Uterus (tissue), 4 donors: ENCODE results near the gene NRGN. TPM values are rescaled to one million over a fixed set of nuclear protein-coding genes. Genes with fewer than 3 reads are reported as not detected.

ENCODE experiments used
- DNase-seq, 2 donors: peaks; one replicate each; pipeline ENCODE4 v3.0.0-alpha.2; 2019 to 2020
- H3K27ac ChIP-seq, 2 donors: fragments of 200-600 bp; sonication (generic); 1 replicate in 1 of 2; 2 replicates in 1 of 2; pipeline ENCODE4 v1.5.1; 2016 to 2018
- H3K27me3 ChIP-seq, 2 donors: fragments of 200-600 bp; sonication (generic); one replicate each; pipeline ENCODE4 v1.5.1; 2018 to 2019; ENCODE audit warnings: control low read depth in 1 of 2
- H3K36me3 ChIP-seq, 2 donors: fragments of 200-600 bp; sonication (generic); one replicate each; pipeline ENCODE4 v1.5.1; 2019; ENCODE audit warnings: control low read depth in 1 of 2
- H3K4me1 ChIP-seq, 2 donors: fragments of 200-600 bp; sonication (generic); one replicate each; pipeline ENCODE4 v1.5.1; 2018 to 2019; ENCODE audit warnings: control low read depth in 1 of 2
- H3K4me3 ChIP-seq, 2 donors: fragments of 200-600 bp; sonication (generic); 1 replicate in 1 of 2; 2 replicates in 1 of 2; pipeline ENCODE4 v1.5.1; 2018 to 2019; ENCODE audit warnings: mild to moderate bottlenecking in 1 of 2
- H3K9me3 ChIP-seq, 2 donors: fragments of 200-600 bp; sonication (generic); one replicate each; pipeline ENCODE4 v1.5.1; 2019; ENCODE audit warnings: control low read depth in 1 of 2
- POLR2A ChIP-seq, 2 donors: fragments of 450-650 bp; IDR thresholded peaks; one replicate each; pipeline ENCODE4 v1.6.1; 2016; ENCODE audit warnings: antibody characterized with exemption in 2 of 2, mild to moderate bottlenecking in 1 of 2, moderate library complexity in 1 of 2
- intact Hi-C: fragments of 100-400 bp; cut with DNase I; formaldehyde crosslinking; loops from one replicate; pipeline ENCODE4 v1.15.1; 2023; ENCODE audit warnings: low total_unique reads
- total RNA-seq, 4 donors: library from RNA; depleted of rRNA in 3 of 4; stranded (reverse); fragments of >200 nt in 3 of 4; gene quantifications; one replicate each; pipeline versions ENCODE4 v1.1.0 to v1.2.4, GENCODE V29; 2014 to 2023
- TF ChIP-seq, protein P1 (sequence below), 4 experiments: fragments of 200-600 bp in 2 of 4; fragments of 450-650 bp in 2 of 4; sonication (generic) in 2 of 4; IDR thresholded peaks; one replicate each; pipeline ENCODE4 v1.5.1; 2016 to 2019; ENCODE audit warnings: antibody characterized with exemption in 4 of 4, mild to moderate bottlenecking in 2 of 4, moderate library complexity in 1 of 4
- donor health status: DM: yes; HTN: yes; CAD: no.

NRGN gene
- total RNA-seq, 4 donors from 2014 or later, result 0.62 to 16.4 TPM; not detected in 2

DNA sequence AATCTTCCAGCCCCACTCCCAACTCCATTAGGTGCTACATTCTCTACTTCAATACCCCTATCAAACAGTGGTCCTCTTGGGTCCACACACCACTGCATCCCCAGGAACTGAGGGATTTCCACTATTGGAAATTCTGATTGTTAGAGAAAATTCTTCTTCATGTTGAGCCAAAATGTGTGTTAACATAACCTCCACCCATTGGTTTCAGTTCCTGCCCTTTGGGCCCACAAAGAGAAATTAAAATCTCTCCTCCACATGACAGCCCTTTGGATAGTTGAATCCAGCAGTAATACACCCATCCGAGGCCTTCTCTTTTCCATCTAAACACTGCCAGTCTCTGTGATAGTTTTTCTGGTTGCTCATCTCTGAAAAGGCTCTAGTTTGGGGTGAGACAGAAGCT is 10.2 kb downstream of the NRGN start:
- intact Hi-C loops, result no loop called here
- peaks cover 6 to 24% of the 10 kb centered on the region in 2 donors for H3K27me3 ChIP-seq

DNA sequence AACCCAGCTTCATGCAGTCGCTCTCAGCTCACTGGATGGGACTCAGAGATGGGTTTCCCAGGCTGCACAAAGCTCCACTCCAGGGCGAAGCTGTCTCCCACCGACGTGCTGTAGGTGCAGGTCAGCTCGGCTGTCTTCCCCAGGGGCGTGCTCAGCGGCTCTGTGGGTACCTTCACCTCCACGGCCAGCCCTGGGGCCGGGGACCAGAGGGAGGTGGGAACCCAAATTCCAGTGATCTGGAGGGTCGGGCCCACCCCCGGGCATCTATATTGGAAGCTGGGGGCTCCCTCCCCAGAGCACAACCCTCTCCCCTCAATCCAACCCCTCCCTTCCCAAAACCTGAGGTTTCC is 11.6 kb downstream of the NRGN start:
- no peaks in the 10 kb centered on the region for H3K36me3 ChIP-seq
- no peaks in the 10 kb centered on the region for H3K4me1 ChIP-seq
- no peak overlapping the region for H3K27ac ChIP-seq
- no peaks in the 10 kb centered on the region for H3K9me3 ChIP-seq
- H3K27me3 ChIP-seq, result peaks cover 6 to 14% of the 10 kb centered on the region in 2 donors
- no peak overlapping the region for H3K4me3 ChIP-seq
- TF ChIP-seq, protein P1, sequence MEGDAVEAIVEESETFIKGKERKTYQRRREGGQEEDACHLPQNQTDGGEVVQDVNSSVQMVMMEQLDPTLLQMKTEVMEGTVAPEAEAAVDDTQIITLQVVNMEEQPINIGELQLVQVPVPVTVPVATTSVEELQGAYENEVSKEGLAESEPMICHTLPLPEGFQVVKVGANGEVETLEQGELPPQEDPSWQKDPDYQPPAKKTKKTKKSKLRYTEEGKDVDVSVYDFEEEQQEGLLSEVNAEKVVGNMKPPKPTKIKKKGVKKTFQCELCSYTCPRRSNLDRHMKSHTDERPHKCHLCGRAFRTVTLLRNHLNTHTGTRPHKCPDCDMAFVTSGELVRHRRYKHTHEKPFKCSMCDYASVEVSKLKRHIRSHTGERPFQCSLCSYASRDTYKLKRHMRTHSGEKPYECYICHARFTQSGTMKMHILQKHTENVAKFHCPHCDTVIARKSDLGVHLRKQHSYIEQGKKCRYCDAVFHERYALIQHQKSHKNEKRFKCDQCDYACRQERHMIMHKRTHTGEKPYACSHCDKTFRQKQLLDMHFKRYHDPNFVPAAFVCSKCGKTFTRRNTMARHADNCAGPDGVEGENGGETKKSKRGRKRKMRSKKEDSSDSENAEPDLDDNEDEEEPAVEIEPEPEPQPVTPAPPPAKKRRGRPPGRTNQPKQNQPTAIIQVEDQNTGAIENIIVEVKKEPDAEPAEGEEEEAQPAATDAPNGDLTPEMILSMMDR (IDR thresholded peaks at IDR 0.05), result no peak
- TF ChIP-seq POLR2A (IDR thresholded peaks at IDR 0.05), result no peak
- no peak for DNase-seq
- intact Hi-C loops, result no loop called here

More for the DNA sequence above, 10.2 kb downstream of the NRGN start:
- no peaks in the 10 kb centered on the region for H3K9me3 ChIP-seq
- peak overlapping the region in 1 of 2 donors; percentile 21 for H3K27ac ChIP-seq
- H3K4me3 ChIP-seq, result no peak overlapping the region
- DNase-seq, result no peak
- no peaks in the 10 kb centered on the region for H3K36me3 ChIP-seq
- H3K4me1 ChIP-seq, result no peaks in the 10 kb centered on the region
- TF ChIP-seq POLR2A (IDR thresholded peaks at IDR 0.05), result no peak
- TF ChIP-seq, protein P1 (IDR thresholded peaks at IDR 0.05), result no peak

DNA sequence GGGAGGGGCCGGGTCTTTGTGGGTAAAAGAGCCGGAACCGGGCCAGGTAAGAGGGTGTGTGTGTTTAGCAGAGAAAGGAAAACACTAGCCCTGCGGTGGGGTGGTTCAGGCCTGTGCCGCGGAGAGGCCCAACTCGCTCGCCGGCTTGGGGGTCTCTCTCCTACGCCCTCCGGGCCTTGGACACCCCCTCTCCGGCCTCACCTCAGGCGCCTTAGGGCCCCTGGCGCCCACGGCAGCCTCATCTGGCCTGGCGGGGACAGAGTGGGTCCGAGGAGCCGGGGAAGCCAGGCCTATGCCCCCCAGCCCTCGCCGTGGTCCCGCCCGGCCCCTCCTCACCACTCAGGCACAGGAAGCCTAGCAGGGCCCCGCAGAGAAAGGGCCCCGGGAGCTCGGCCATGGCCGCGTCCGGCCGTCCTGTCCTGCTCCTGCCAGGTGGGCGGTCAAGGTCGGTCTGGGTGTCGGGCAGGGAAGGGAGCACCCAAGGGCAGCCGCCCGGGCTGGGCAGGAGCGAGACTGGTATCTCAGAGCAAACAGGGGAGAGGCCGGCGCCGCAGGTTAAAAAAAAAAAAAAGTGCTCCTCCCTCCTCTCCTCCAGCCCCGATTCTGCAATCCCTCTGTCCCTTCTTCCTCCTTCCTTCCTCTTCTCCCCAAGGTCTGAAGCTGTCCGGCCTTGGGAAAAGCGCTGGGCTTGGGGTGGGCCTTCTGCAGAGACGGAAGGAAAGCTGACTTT is 12.2 kb downstream of the NRGN start, which contains the start of gene VSIG2:
Gene VSIG2 (minus strand): TSS at position 515 of the 730 bp plus-strand sequence. CDS start 118 bp downstream, at position 397.
- no peaks in the 10 kb centered on the region for H3K4me1 ChIP-seq
- no peak for DNase-seq
- peaks cover under 1 to 14% of the 10 kb centered on the region in 2 donors for H3K27me3 ChIP-seq
- TF ChIP-seq, protein P1 (IDR thresholded peaks at IDR 0.05), result no peak
- TF ChIP-seq POLR2A (IDR thresholded peaks at IDR 0.05), result no peak
- no peak within 1 kb of the TSS for H3K4me3 ChIP-seq
- H3K27ac ChIP-seq, result no peak within 1 kb of the TSS
- H3K36me3 ChIP-seq, result no peaks in the 10 kb centered on the region
- intact Hi-C loops, result no loop called here
- H3K9me3 ChIP-seq, result no peaks in the 10 kb centered on the region

DNA sequence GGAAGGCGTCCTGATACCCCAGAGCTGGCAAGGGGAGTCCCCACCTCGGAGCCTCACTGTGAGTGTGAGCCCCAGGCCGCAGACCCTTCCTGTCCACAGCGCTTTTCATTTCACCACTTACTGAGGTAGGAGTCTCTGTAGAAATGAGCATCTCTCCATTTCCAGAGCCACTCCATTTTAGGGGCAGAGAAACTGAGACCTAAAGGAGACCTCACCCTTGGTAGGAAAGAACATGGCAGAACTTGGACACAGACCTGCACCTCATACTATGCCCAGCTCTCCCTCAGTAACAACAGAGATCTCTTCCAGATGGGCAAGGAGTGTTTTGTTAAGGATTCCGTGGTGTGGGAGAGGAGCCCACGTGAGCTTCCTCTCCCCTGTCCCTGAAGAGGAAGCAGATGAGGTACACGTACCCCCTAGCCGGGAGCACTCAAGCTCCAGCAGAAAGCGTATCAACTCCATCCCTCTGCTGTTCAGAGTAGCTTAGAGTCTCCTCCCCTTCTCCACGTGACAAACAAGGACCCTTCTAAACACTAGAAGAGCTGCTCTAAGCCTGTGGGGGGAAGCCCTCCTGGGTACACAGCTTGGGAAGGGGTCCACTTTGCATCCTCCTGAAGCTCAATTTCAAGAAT is 12.8 kb downstream of the NRGN start:
- DNase-seq, result no peak
- Histone ChIP-seq H3K4me1 (no peaks in the 10 kb centered on the region), H3K4me3 (no peak overlapping the region), H3K9me3 (no peaks in the 10 kb centered on the region), H3K27ac (no peak overlapping the region), H3K36me3 (no peaks in the 10 kb centered on the region), H3K27me3 (peaks cover 0 to 18% of the 10 kb centered on the region in 2 donors)
- intact Hi-C loops, result no loop called here
- no peak for TF ChIP-seq POLR2A (IDR thresholded peaks at IDR 0.05)
- TF ChIP-seq, protein P1 (IDR thresholded peaks at IDR 0.05), result no peak

DNA sequence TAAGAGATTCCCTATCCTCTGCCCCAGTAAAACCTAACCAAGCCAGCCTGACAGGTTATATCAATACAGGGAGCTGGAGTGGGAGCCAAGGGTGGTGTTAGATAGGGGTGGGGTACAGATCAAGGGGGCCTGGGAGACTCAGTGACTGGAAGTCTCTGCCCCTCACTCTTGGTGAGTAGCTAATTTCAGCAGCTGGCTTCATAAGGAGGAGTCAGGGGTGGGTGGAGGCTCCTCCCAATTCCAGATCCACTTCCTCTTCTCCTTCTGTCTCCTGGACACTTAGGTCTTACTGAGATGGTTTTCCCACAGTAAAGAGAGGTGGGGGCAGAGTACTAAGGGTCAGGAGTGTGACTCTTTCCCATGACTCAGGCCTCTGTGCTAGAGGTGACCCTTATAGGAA is 13.5 kb downstream of the NRGN start:
- H3K27me3 ChIP-seq, result peaks cover 0 to 19% of the 10 kb centered on the region in 2 donors
- DNase-seq, result no peak
- H3K4me1 ChIP-seq, result peaks cover 0 to 1% of the 10 kb centered on the region in 2 donors
- intact Hi-C loops, result no loop called here
- no peak overlapping the region for H3K4me3 ChIP-seq
- TF ChIP-seq POLR2A (IDR thresholded peaks at IDR 0.05), result no peak
- TF ChIP-seq, protein P1 (IDR thresholded peaks at IDR 0.05), result no peak
- H3K36me3 ChIP-seq, result no peaks in the 10 kb centered on the region
- H3K27ac ChIP-seq, result no peak overlapping the region
- H3K9me3 ChIP-seq, result no peaks in the 10 kb centered on the region
